ENCODE results near the gene SNRPD3.
A peak's percentile ranks its signal among the peaks of the same experiment; 100 is the strongest.

DNA sequence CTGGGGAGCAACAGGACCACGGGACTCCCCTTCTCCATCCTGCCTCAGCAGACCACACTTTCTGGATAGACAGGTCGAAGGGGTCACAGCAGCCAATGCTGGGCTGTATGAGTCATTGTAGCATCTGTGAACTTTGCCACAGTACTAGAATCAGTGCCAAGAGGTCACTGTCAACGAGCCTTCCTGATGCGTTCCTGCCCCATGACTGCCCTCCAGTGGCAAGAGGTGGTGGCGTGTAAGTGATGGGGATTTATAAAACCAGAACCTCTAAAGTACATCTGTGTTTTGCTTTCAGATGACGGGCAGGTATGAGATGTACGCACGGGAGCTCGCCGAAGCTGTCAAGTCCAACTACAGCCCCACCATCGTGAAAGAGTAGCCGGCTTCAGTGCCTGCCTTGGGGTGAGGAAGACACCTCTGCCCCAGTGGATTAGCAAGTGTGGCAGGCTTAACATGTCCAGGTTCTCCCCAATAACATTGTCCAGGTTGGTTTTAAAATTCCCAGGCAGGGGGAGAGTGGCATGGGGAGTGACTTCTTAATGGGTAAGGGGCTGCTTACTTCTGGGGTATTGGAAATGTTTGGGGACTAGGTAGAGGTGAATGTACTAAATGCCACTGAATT lies 30.3 kb upstream of the SNRPD3 start:
- TF ChIP-seq, protein P1, sequence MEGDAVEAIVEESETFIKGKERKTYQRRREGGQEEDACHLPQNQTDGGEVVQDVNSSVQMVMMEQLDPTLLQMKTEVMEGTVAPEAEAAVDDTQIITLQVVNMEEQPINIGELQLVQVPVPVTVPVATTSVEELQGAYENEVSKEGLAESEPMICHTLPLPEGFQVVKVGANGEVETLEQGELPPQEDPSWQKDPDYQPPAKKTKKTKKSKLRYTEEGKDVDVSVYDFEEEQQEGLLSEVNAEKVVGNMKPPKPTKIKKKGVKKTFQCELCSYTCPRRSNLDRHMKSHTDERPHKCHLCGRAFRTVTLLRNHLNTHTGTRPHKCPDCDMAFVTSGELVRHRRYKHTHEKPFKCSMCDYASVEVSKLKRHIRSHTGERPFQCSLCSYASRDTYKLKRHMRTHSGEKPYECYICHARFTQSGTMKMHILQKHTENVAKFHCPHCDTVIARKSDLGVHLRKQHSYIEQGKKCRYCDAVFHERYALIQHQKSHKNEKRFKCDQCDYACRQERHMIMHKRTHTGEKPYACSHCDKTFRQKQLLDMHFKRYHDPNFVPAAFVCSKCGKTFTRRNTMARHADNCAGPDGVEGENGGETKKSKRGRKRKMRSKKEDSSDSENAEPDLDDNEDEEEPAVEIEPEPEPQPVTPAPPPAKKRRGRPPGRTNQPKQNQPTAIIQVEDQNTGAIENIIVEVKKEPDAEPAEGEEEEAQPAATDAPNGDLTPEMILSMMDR (IDR thresholded peaks at IDR 0.05), result peak; percentile 95
- no peak for TF ChIP-seq ZFX (IDR thresholded peaks at IDR 0.05; ENCODE audit: borderline replicate concordance)

Measured in 22Rv1 (cell line).